Measurements from ENCODE around the gene UQCRH. TPM values are rescaled to one million over a fixed set of nuclear protein-coding genes. Genes with fewer than 3 reads are reported as not detected.
A peak's percentile ranks its signal among the peaks of the same experiment; 100 is the strongest.

Gene UQCRH
- total and polyA plus RNA-seq, 2 of the 13 experiments (the other 11 are each of a cell fraction or from before 2014, with no cell fraction given): 548 to 556 TPM

DNA sequence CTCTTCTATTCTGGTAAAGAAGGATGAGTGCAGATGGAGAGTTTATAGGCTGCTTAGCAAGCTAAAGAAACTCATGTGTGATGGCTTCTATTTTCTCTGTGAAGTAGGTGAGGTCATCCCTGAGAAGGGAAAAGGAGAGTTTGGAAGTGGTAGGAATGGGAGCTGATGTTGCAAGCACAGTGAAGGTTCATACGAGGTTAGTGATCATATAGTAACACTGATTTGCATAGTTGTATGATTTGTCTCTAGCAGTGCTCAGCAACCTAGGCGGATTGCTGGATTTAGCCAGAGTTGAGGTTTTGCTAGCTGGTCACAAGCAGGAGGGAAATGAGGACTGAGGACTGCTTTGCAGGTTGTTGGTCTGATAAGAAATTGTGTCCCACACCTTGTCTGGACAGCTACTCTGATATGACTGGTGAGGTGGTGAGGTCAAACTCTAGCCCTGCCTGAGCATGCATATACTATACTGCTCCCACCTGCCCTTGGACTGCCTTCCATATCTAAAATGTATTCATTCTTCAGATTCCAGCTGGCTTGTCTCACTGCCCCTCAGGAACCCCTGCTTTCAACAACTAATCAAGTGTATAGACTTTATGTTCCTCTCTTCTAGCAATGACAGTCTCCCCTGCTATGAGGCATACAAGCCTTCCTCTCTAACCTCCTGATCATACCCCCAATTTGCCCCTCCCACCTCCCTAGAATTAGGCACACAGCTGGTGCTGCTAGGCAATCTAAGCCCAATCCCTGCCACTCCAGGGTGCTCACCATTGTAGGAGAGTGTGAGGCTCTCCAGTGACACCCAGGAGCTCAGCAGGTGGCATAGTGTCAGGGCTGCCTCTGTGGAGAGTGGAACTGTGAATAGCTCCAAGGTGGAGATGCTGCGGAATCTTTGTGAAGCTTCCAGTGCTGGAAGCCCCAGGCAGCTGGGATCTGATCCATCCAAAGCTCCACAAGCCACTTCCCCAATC, 18.6 kb upstream of the UQCRH start:
- WGBS (ENCODE audit: low lambda C conversion rate): 93% methylated on average over 3 of the region's 3 CpGs
- ATAC-seq: peak; percentile 15
- Histone ChIP-seq H3K27ac (ENCODE audit: extremely low read length, insufficient read depth, low read length) (no peak overlapping the region), H3K4me1 (ENCODE audit: insufficient read depth, low read length) (peaks cover 7% of the 10 kb centered on the region), H3K9ac (ENCODE audit: insufficient read depth, low read depth, low read length) (no peak overlapping the region), H3K79me2 (ENCODE audit: insufficient read depth, low read length) (no peaks in the 10 kb centered on the region), H3K36me3 (replicated peaks in 1 of 2; ENCODE audit: control insufficient read depth in 1 of 2, insufficient read depth in 2 of 2, low read length in 2 of 2) (peaks cover 22 to 42% of the 10 kb centered on the region in 2 experiments), H2AFZ (ENCODE audit: low read length) (no peak overlapping the region), H3K4me2 (ENCODE audit: low read depth, low read length) (no peak overlapping the region), H3K27me3 (ENCODE audit: control insufficient read depth in 1 of 2, insufficient read depth in 2 of 2, low read length in 2 of 2) (no peaks in the 10 kb centered on the region), H3K9me3 (ENCODE audit: low read length) (no peaks in the 10 kb centered on the region), H4K20me1 (ENCODE audit: insufficient read depth, low read length) (no peaks in the 10 kb centered on the region; the same call in 1 of the 2 replicates), H3K4me3 (replicated peaks in 1 of 3; ENCODE audit: insufficient read depth in 1 of 3, low read depth in 2 of 3, low read length in 3 of 3) (no peak overlapping the region)
- no peak for DNase-seq (ENCODE audit: low spot score)
- in situ Hi-C loops (cut with HindIII; ENCODE audit: extremely low pct_ligation_motif_present, low pct_unique_long_range_greater_than_20kb): no loop called here
- FAIRE-seq: no peak
- CTCF ChIA-PET (ENCODE audit: low intra/inter-chr PET ratio, low total read pairs): no interaction called here
- TSS peak; percentile 19 for BruUV-seq (replicated peaks)
- intact Hi-C loops (cut with micrococcal nuclease; ENCODE audit: unreplicated experiment): no loop called here
- TF ChIP-seq, protein P1, sequence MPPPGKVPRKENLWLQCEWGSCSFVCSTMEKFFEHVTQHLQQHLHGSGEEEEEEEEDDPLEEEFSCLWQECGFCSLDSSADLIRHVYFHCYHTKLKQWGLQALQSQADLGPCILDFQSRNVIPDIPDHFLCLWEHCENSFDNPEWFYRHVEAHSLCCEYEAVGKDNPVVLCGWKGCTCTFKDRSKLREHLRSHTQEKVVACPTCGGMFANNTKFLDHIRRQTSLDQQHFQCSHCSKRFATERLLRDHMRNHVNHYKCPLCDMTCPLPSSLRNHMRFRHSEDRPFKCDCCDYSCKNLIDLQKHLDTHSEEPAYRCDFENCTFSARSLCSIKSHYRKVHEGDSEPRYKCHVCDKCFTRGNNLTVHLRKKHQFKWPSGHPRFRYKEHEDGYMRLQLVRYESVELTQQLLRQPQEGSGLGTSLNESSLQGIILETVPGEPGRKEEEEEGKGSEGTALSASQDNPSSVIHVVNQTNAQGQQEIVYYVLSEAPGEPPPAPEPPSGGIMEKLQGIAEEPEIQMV (CRISPR knock-in tag; IDR thresholded peaks at IDR 0.05; ENCODE audit: low read depth): no peak
- TF ChIP-seq ZNF878 (CRISPR knock-in tag; IDR thresholded peaks at IDR 0.05) (no peak), ONECUT2 (CRISPR knock-in tag; IDR thresholded peaks at IDR 0.05) (no peak), RFXANK (CRISPR knock-in tag; IDR thresholded peaks at IDR 0.05) (no peak), KDM1A (CRISPR knock-in tag; IDR thresholded peaks at IDR 0.05) (no peak), ZNF790 (CRISPR knock-in tag; IDR thresholded peaks at IDR 0.05; ENCODE audit: borderline replicate concordance) (no peak), FIP1L1 (IDR thresholded peaks at IDR 0.05; ENCODE audit: borderline replicate concordance, insufficient read depth, low read depth, low read length) (no peak), RBM22 (optimal IDR thresholded peaks at IDR 0.05; ENCODE audit: low read length) (peak; percentile 23), ATF7 (IDR thresholded peaks at IDR 0.05) (0 out of 2 replicates have a peak, but pooled peaks have one; percentile 4), ATF7 (CRISPR knock-in tag; IDR thresholded peaks at IDR 0.05) (no peak), ZNF577 (CRISPR knock-in tag; IDR thresholded peaks at IDR 0.05; ENCODE audit: borderline replicate concordance, low read depth) (no peak), GZF1 (CRISPR knock-in tag; IDR thresholded peaks at IDR 0.05) (no peak), IKZF1 (IDR thresholded peaks at IDR 0.05) (no peak), HOXD1 (CRISPR knock-in tag; IDR thresholded peaks at IDR 0.05) (no peak), POLR2A (IDR thresholded peaks at IDR 0.05; ENCODE audit: insufficient read depth in 1 of 2, low read depth in 2 of 2, low read length in 2 of 2) (peak in 1 of 2 experiments; percentile 55; a peak in 2 of 4 replicates), ZFP1 (CRISPR knock-in tag; IDR thresholded peaks at IDR 0.05) (no peak), YY1 (IDR thresholded peaks at IDR 0.05; ENCODE audit: insufficient read depth, insufficient replicate concordance, low read depth, low read length) (no peak), SYNCRIP (IDR thresholded peaks at IDR 0.05; ENCODE audit: insufficient read depth, low read depth, low read length) (no peak), KLF9 (CRISPR knock-in tag; IDR thresholded peaks at IDR 0.05; ENCODE audit: low read depth) (no peak), ETV6 (CRISPR knock-in tag; conservative IDR thresholded peaks at IDR 0.05) (no peak), FOXO1 (CRISPR knock-in tag; IDR thresholded peaks at IDR 0.05) (no peak), ZNF331 (CRISPR knock-in tag; IDR thresholded peaks at IDR 0.05) (no peak), ZNF839 (CRISPR knock-in tag; IDR thresholded peaks at IDR 0.05; ENCODE audit: borderline replicate concordance) (no peak), PHB2 (IDR thresholded peaks at IDR 0.05; ENCODE audit: partially characterized antibody) (no peak), ZNF160 (CRISPR knock-in tag; IDR thresholded peaks at IDR 0.05) (no peak), NCOA5 (CRISPR knock-in tag; IDR thresholded peaks at IDR 0.05) (no peak)
- POLR2A ChIA-PET: interaction anchor here (0.8 kb wide), 1 partner anchor 56 kb away, joined by 3 read pairs; the partner anchor contains the start of gene NSUN4

Data from HepG2 (cell line).